Measurements from ENCODE around the gene DHRSX. TPM values are rescaled to one million over a fixed set of nuclear protein-coding genes. Genes with fewer than 3 reads are reported as not detected.
A peak's percentile ranks its signal among the peaks of the same experiment; 100 is the strongest.

The DHRSX gene
- total and polyA plus RNA-seq, 2 experiments from 2014 or later: 37.2 to 71.7 TPM

GRCh38 chrX:2469196-2469685, 31.5 kb downstream of the DHRSX start:
- Histone ChIP-seq H3K36me3 (replicated peaks; ENCODE audit: insufficient read depth, low read depth) (no peaks in the 10 kb centered on the region), H4K20me1 (ENCODE audit: insufficient read depth, poor library complexity, severe bottlenecking) (peaks cover 2% of the 10 kb centered on the region), H3K27ac (no peak overlapping the region), H3K79me2 (peaks cover 78% of the 10 kb centered on the region), H3K4me3 (no peak overlapping the region), H3K4me1 (ENCODE audit: insufficient read depth) (no peaks in the 10 kb centered on the region), H3K9me3 (ENCODE audit: low read depth) (no peaks in the 10 kb centered on the region), H3K27me3 (no peaks in the 10 kb centered on the region), H3K4me2 (no peak overlapping the region), H3K9me2 (replicated peaks; ENCODE audit: insufficient read depth) (no peaks in the 10 kb centered on the region), H2AFZ (no peak overlapping the region)
- no peak for DNase-seq (ENCODE audit: low spot score)
- no peak for TF ChIP-seq EZH2 (IDR thresholded peaks at IDR 0.05; ENCODE audit: borderline replicate concordance)
- no peak for TF ChIP-seq EZH2phosphoT487 (IDR thresholded peaks at IDR 0.05; ENCODE audit: low read depth, severe bottlenecking, unreplicated experiment)
- no peak for TF ChIP-seq CTCF (IDR thresholded peaks at IDR 0.05; ENCODE audit: poor library complexity)
- WGBS (ENCODE audit: low lambda C conversion rate, missing lambda C conversion rate): 98% methylated on average over 22 of the region's 22 CpGs

GRCh38 chrX:2468261-2469195, 32.2 kb downstream of the DHRSX start:
- Histone ChIP-seq H3K27ac (peak overlapping the region; percentile 94), H3K4me2 (no peak overlapping the region), H3K79me2 (peaks cover 73% of the 10 kb centered on the region)

GRCh38 chrX:2466876-2467656, 33.7 kb downstream of the DHRSX start:
- Histone ChIP-seq H4K20me1 (ENCODE audit: insufficient read depth, poor library complexity, severe bottlenecking) (no peaks in the 10 kb centered on the region), H3K36me3 (replicated peaks; ENCODE audit: insufficient read depth, low read depth) (no peaks in the 10 kb centered on the region), H2AFZ (peak overlapping the region; percentile 24), H3K9me3 (ENCODE audit: low read depth) (no peaks in the 10 kb centered on the region), H3K4me3 (no peak overlapping the region), H3K4me1 (ENCODE audit: insufficient read depth) (no peaks in the 10 kb centered on the region), H3K79me2 (peaks cover 75% of the 10 kb centered on the region), H3K4me2 (peak overlapping the region; percentile 66), H3K27me3 (no peaks in the 10 kb centered on the region), H3K27ac (peak overlapping the region; percentile 94), H3K9me2 (replicated peaks; ENCODE audit: insufficient read depth) (no peaks in the 10 kb centered on the region)
- WGBS (ENCODE audit: low lambda C conversion rate, missing lambda C conversion rate): 56% methylated on average over 20 of the region's 20 CpGs
- peak; percentile 61 for DNase-seq (ENCODE audit: low spot score)
- no peak for TF ChIP-seq EZH2 (IDR thresholded peaks at IDR 0.05; ENCODE audit: borderline replicate concordance)
- no peak for TF ChIP-seq CTCF (IDR thresholded peaks at IDR 0.05; ENCODE audit: poor library complexity)
- no peak for TF ChIP-seq EZH2phosphoT487 (IDR thresholded peaks at IDR 0.05; ENCODE audit: low read depth, severe bottlenecking, unreplicated experiment)

More at GRCh38 chrX:2468261-2469195, 32.2 kb downstream of the DHRSX start:
- no peaks in the 10 kb centered on the region for H3K4me1 ChIP-seq (ENCODE audit: insufficient read depth)
- H2AFZ ChIP-seq: no peak overlapping the region
- no peaks in the 10 kb centered on the region for H3K9me3 ChIP-seq (ENCODE audit: low read depth)
- no peaks in the 10 kb centered on the region for H3K36me3 ChIP-seq (replicated peaks; ENCODE audit: insufficient read depth, low read depth)
- 91% methylated on average over 32 of the region's 32 CpGs for WGBS (ENCODE audit: low lambda C conversion rate, missing lambda C conversion rate)
- H3K27me3 ChIP-seq: no peaks in the 10 kb centered on the region
- no peak overlapping the region for H3K4me3 ChIP-seq
- H4K20me1 ChIP-seq (ENCODE audit: insufficient read depth, poor library complexity, severe bottlenecking): peaks cover under 1% of the 10 kb centered on the region
- TF ChIP-seq CTCF (IDR thresholded peaks at IDR 0.05; ENCODE audit: poor library complexity): no peak
- DNase-seq (ENCODE audit: low spot score): no peak
- H3K9me2 ChIP-seq (replicated peaks; ENCODE audit: insufficient read depth): no peaks in the 10 kb centered on the region
